OCI-M2 (cell line): Measurements from ENCODE around the gene PACSIN3.

Experiments used
- DNase-seq: peaks from one replicate; lab custom pipeline; 2025; ENCODE audit not compliant: unreplicated experiment; lab: John Stamatoyannopoulos, UW

PACSIN3 gene

GRCh38 chr11:47177229-47177845 is 8.9 kb downstream of the PACSIN3 start:
- DNase-seq: no peak

- DNase-seq: peak; percentile 53
Observed at GRCh38 chr11:47176328-47177228, 9.7 kb downstream of the PACSIN3 start, which contains the start of gene ARFGAP2. ARFGAP2 (minus strand) TSS chr11:47176879; CDS start chr11:47176853, 26 bp downstream.

- DNase-seq: no peak
Observed at GRCh38 chr11:47175746-47176327, 10.4 kb downstream of the PACSIN3 start.

- no peak for DNase-seq
Observed at GRCh38 chr11:47172740-47173336, 13.4 kb downstream of the PACSIN3 start.

- DNase-seq: no peak
Observed at GRCh38 chr11:47171856-47172255, 14.4 kb downstream of the PACSIN3 start.

GRCh38 chr11:47171061-47171838 is 15.0 kb downstream of the PACSIN3 start:
- no peak for DNase-seq

- DNase-seq: no peak
Observed at GRCh38 chr11:47166368-47166767, 19.9 kb downstream of the PACSIN3 start.

GRCh38 chr11:47165253-47165840 is 20.9 kb downstream of the PACSIN3 start:
- no peak for DNase-seq

GRCh38 chr11:47164321-47164720 is 21.9 kb downstream of the PACSIN3 start:
- no peak for DNase-seq

GRCh38 chr11:47163898-47164297 is 22.3 kb downstream of the PACSIN3 start:
- DNase-seq: no peak

GRCh38 chr11:47163193-47163592 is 23.0 kb downstream of the PACSIN3 start:
- no peak for DNase-seq

GRCh38 chr11:47162426-47162825 is 23.8 kb downstream of the PACSIN3 start:
- DNase-seq: no peak

- no peak for DNase-seq
Observed at GRCh38 chr11:47161890-47162289, 24.3 kb downstream of the PACSIN3 start.

- DNase-seq: no peak
Observed at GRCh38 chr11:47161134-47161854, 24.9 kb downstream of the PACSIN3 start.

GRCh38 chr11:47160753-47161133 is 25.5 kb downstream of the PACSIN3 start:
- no peak for DNase-seq

- no peak for DNase-seq
Observed at GRCh38 chr11:47158242-47158641, 28.0 kb downstream of the PACSIN3 start.

GRCh38 chr11:47157805-47158204 is 28.4 kb downstream of the PACSIN3 start:
- no peak for DNase-seq

GRCh38 chr11:47156951-47157350 is 29.3 kb downstream of the PACSIN3 start:
- no peak for DNase-seq

GRCh38 chr11:47156333-47156732 is 29.9 kb downstream of the PACSIN3 start:
- no peak for DNase-seq

- DNase-seq: no peak
Observed at GRCh38 chr11:47155879-47156278, 30.4 kb downstream of the PACSIN3 start.
